ENCODE measurements around the gene SLC2A10.

Gene SLC2A10

DNA sequence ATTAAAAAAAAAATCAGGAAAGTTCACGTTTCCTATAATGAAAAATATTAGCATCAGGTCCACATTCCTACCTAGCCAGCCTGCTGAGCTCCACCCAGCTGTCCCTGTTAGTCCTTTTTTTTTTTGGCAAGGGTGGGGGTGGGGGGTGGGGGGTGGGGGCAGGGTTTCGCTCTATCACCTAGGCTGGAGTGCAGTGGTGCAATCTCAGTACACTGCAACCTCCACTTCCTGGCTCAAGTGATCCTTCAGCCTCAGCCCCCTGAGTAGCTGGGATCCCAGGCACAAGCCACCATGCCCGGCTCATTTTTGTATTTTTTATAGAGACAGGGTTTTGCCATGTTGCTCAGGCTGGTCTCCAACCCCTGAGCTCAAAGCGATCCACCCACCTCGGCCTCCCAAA lies 7.5 kb upstream of the SLC2A10 start:
- no peaks in the 10 kb centered on the region for H3K27me3 ChIP-seq (ENCODE audit: insufficient read depth, poor library complexity, severe bottlenecking)

DNA sequence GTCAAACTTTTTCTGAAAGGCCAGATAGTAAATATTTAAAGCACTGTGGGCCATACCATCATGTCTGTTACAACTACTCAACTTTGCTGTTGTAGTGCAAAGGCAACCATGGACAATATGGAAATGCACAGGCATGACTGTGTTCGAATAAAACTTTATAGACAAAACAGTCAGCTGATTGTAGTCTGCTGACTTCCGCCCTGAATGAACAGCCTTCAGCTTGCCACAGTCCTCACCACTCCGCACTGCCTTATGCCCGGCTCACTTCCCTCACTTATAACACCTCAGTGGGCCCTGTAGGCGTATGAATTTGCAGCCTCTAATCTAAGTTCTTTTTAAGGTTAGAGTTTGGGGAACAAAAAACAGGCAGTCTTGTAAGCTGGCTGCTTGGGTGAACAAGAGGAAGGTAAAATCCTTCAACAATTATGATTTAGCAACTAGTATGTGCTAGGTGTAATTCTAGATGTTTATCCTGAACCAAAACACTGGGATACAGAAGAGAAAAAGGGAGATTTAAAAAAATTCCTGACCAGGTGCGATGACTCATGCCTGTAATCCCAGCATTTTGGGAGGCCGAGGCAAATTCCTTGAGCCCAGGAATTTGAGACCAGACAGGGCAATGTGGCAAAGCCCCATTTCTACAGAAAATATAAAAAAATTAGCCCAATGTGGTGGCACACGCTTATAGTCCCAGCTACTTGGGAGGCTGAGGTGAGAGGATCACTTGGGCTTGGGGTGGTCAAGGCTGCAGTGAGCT lies 6.8 kb upstream of the SLC2A10 start:
- Histone ChIP-seq H3K27me3 (ENCODE audit: insufficient read depth, poor library complexity, severe bottlenecking) (no peaks in the 10 kb centered on the region), H3K27ac (replicated peaks) (no peak overlapping the region), H3K4me3 (replicated peaks; ENCODE audit: insufficient read depth, low read length) (no peak overlapping the region)
- TF ChIP-seq SPI1 (IDR thresholded peaks at IDR 0.05; ENCODE audit: borderline replicate concordance, low read depth) = no peak
- TF ChIP-seq, protein P1, sequence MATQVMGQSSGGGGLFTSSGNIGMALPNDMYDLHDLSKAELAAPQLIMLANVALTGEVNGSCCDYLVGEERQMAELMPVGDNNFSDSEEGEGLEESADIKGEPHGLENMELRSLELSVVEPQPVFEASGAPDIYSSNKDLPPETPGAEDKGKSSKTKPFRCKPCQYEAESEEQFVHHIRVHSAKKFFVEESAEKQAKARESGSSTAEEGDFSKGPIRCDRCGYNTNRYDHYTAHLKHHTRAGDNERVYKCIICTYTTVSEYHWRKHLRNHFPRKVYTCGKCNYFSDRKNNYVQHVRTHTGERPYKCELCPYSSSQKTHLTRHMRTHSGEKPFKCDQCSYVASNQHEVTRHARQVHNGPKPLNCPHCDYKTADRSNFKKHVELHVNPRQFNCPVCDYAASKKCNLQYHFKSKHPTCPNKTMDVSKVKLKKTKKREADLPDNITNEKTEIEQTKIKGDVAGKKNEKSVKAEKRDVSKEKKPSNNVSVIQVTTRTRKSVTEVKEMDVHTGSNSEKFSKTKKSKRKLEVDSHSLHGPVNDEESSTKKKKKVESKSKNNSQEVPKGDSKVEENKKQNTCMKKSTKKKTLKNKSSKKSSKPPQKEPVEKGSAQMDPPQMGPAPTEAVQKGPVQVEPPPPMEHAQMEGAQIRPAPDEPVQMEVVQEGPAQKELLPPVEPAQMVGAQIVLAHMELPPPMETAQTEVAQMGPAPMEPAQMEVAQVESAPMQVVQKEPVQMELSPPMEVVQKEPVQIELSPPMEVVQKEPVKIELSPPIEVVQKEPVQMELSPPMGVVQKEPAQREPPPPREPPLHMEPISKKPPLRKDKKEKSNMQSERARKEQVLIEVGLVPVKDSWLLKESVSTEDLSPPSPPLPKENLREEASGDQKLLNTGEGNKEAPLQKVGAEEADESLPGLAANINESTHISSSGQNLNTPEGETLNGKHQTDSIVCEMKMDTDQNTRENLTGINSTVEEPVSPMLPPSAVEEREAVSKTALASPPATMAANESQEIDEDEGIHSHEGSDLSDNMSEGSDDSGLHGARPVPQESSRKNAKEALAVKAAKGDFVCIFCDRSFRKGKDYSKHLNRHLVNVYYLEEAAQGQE (IDR thresholded peaks at IDR 0.05; ENCODE audit: insufficient replicate concordance, low read depth) = no peak
- TF ChIP-seq POLR2AphosphoS5 (IDR thresholded peaks at IDR 0.05; ENCODE audit: low read depth) = no peak
- TF ChIP-seq, protein P2, sequence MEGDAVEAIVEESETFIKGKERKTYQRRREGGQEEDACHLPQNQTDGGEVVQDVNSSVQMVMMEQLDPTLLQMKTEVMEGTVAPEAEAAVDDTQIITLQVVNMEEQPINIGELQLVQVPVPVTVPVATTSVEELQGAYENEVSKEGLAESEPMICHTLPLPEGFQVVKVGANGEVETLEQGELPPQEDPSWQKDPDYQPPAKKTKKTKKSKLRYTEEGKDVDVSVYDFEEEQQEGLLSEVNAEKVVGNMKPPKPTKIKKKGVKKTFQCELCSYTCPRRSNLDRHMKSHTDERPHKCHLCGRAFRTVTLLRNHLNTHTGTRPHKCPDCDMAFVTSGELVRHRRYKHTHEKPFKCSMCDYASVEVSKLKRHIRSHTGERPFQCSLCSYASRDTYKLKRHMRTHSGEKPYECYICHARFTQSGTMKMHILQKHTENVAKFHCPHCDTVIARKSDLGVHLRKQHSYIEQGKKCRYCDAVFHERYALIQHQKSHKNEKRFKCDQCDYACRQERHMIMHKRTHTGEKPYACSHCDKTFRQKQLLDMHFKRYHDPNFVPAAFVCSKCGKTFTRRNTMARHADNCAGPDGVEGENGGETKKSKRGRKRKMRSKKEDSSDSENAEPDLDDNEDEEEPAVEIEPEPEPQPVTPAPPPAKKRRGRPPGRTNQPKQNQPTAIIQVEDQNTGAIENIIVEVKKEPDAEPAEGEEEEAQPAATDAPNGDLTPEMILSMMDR (IDR thresholded peaks at IDR 0.05; ENCODE audit: insufficient read depth, low read length) = no peak
- TF ChIP-seq GABPA (IDR thresholded peaks at IDR 0.05; ENCODE audit: low read depth) = no peak
- no peak for DNase-seq (ENCODE audit: low read depth in 1 of 2, low spot score in 1 of 2)

More for the DNA sequence above, 7.5 kb upstream of the SLC2A10 start:
- no peak overlapping the region for H3K4me3 ChIP-seq (replicated peaks; ENCODE audit: insufficient read depth, low read length)
- H3K27ac ChIP-seq (replicated peaks) = no peak overlapping the region
- DNase-seq (ENCODE audit: low read depth in 1 of 2, low spot score in 1 of 2) = no peak
- TF ChIP-seq GABPA (IDR thresholded peaks at IDR 0.05; ENCODE audit: low read depth) (no peak), POLR2AphosphoS5 (IDR thresholded peaks at IDR 0.05; ENCODE audit: low read depth) (no peak), SPI1 (IDR thresholded peaks at IDR 0.05; ENCODE audit: borderline replicate concordance, low read depth) (no peak)
- TF ChIP-seq, protein P2 (IDR thresholded peaks at IDR 0.05; ENCODE audit: insufficient read depth, low read length) = no peak
- TF ChIP-seq, protein P1 (IDR thresholded peaks at IDR 0.05; ENCODE audit: insufficient replicate concordance, low read depth) = no peak

DNA sequence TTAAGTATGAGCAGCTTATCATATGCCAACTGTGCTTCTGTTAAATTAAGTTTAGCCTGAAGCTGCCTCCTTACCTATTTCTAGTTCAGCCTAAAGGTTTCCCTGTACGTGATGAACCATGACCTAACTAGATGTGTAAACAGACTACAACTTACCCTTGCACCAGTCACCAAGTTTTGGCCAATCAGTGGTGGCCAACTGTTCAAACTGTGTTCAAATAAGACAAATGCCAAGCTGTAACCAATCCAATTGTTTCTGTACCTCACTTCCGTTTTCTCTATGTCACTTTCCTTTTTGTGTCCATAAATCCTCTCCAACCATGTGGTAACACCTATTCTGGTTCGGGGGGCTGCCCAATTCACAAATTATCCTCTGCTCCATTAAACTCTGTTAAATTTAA lies 6.0 kb upstream of the SLC2A10 start:
- Histone ChIP-seq H3K27ac (replicated peaks) (no peak overlapping the region), H3K4me3 (replicated peaks; ENCODE audit: insufficient read depth, low read length) (no peak overlapping the region), H3K27me3 (ENCODE audit: insufficient read depth, poor library complexity, severe bottlenecking) (no peaks in the 10 kb centered on the region)
- TF ChIP-seq, protein P2 (IDR thresholded peaks at IDR 0.05; ENCODE audit: insufficient read depth, low read length) = no peak
- TF ChIP-seq, protein P1 (IDR thresholded peaks at IDR 0.05; ENCODE audit: insufficient replicate concordance, low read depth) = no peak
- no peak for TF ChIP-seq POLR2AphosphoS5 (IDR thresholded peaks at IDR 0.05; ENCODE audit: low read depth)
- TF ChIP-seq GABPA (IDR thresholded peaks at IDR 0.05; ENCODE audit: low read depth) = no peak
- TF ChIP-seq SPI1 (IDR thresholded peaks at IDR 0.05; ENCODE audit: borderline replicate concordance, low read depth) = no peak
- DNase-seq (ENCODE audit: low read depth in 1 of 2, low spot score in 1 of 2) = no peak
